ENCODE results near the gene GTF2B.

DNA sequence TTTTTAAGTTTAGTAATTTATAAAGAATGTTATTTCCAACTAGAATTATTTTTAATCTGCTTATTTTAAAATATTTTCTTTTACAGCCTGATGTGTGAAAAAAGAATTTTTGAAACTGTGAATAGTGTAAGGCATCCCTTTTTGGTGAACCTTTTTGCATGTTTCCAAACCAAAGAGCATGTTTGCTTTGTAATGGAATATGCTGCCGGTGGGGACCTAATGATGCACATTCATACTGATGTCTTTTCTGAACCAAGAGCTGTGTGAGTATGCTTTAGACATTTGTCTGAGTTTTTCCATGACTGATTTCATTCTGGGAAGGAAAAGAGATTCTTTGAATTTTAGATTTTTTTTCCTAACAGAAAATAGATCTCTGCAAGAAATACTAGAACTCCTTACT is 77.9 kb downstream of the GTF2B start:
- TF ChIP-seq, protein P1, sequence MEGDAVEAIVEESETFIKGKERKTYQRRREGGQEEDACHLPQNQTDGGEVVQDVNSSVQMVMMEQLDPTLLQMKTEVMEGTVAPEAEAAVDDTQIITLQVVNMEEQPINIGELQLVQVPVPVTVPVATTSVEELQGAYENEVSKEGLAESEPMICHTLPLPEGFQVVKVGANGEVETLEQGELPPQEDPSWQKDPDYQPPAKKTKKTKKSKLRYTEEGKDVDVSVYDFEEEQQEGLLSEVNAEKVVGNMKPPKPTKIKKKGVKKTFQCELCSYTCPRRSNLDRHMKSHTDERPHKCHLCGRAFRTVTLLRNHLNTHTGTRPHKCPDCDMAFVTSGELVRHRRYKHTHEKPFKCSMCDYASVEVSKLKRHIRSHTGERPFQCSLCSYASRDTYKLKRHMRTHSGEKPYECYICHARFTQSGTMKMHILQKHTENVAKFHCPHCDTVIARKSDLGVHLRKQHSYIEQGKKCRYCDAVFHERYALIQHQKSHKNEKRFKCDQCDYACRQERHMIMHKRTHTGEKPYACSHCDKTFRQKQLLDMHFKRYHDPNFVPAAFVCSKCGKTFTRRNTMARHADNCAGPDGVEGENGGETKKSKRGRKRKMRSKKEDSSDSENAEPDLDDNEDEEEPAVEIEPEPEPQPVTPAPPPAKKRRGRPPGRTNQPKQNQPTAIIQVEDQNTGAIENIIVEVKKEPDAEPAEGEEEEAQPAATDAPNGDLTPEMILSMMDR (IDR thresholded peaks at IDR 0.05) = no peak
- no peak for TF ChIP-seq POLR2A (IDR thresholded peaks at IDR 0.05)
